Mesendoderm (in vitro differentiated cells): ENCODE measurements around the gene PALM.

Experiments used
- DNase-seq: peaks from one replicate; pipeline ENCODE4 v3.0.0; 2013
- H2AK5ac ChIP-seq: 2 replicates; pipeline ENCODE4 v1.6.1; 2013; ENCODE audit warnings: low read length, inconsistent platforms
- H2BK120ac ChIP-seq: 2 replicates; pipeline ENCODE4 v1.6.1; 2013; ENCODE audit warnings: low read depth, mild to moderate bottlenecking, low read length, moderate library complexity, mixed read lengths
- H2BK15ac ChIP-seq: replicated peaks from 2 replicates; pipeline ENCODE4 v1.6.1; 2013; ENCODE audit warnings: low read depth, mild to moderate bottlenecking, moderate library complexity
- H2BK5ac ChIP-seq: 2 replicates; pipeline ENCODE4 v1.6.1; 2013; ENCODE audit warnings: low read length, inconsistent platforms
- H3K18ac ChIP-seq: 2 replicates; pipeline ENCODE4 v1.6.1; 2013; ENCODE audit warnings: mild to moderate bottlenecking, low read length, mixed read lengths
- H3K23ac ChIP-seq: one replicate; pipeline ENCODE4 v1.6.1; 2013; ENCODE audit warnings: low read length
- H3K27ac ChIP-seq: 2 replicates; pipeline ENCODE4 v1.5.1; 2013; ENCODE audit warnings: low read depth, mild to moderate bottlenecking, inconsistent platforms, low read length, moderate library complexity
- H3K27me3 ChIP-seq: 2 replicates; pipeline ENCODE4 v1.6.1; 2013; ENCODE audit warnings: low read length, control low read depth, mild to moderate bottlenecking, inconsistent platforms; ENCODE audit not compliant: insufficient read depth, poor library complexity
- H3K36me3 ChIP-seq: 2 replicates; pipeline ENCODE4 v1.6.1; 2013; ENCODE audit warnings: low read length, inconsistent platforms; ENCODE audit not compliant: control insufficient read depth, insufficient read depth
- H3K4ac ChIP-seq: one replicate; pipeline ENCODE4 v1.6.1; 2013; ENCODE audit warnings: low read depth, mild to moderate bottlenecking, low read length, moderate library complexity
- H3K4me1 ChIP-seq: 2 replicates; pipeline ENCODE4 v1.6.1; 2013; ENCODE audit warnings: low read depth, low read length, inconsistent platforms; ENCODE audit not compliant: control insufficient read depth
- H3K4me2 ChIP-seq: 2 replicates; pipeline ENCODE4 v1.6.1; 2013; ENCODE audit warnings: low read length
- H3K4me3 ChIP-seq: 2 replicates; pipeline ENCODE4 v1.5.1; 2013; ENCODE audit warnings: mild to moderate bottlenecking, low read length
- H3K56ac ChIP-seq: one replicate; pipeline ENCODE4 v1.6.1; 2013; ENCODE audit warnings: low read length
- H3K79me1 ChIP-seq: 2 replicates; pipeline ENCODE4 v1.6.1; 2013; ENCODE audit warnings: low read length, inconsistent platforms
- H3K79me2 ChIP-seq: 2 replicates; pipeline ENCODE4 v1.6.1; 2013; ENCODE audit warnings: mild to moderate bottlenecking, low read length; ENCODE audit not compliant: control insufficient read depth, insufficient read depth
- H3K9ac ChIP-seq: 2 replicates; pipeline ENCODE4 v1.6.1; 2013; ENCODE audit warnings: low read length, inconsistent platforms
- H4K5ac ChIP-seq: one replicate; pipeline ENCODE4 v1.6.1; 2013; ENCODE audit warnings: low read length
- H4K8ac ChIP-seq: one replicate; pipeline ENCODE4 v1.6.1; 2013; ENCODE audit warnings: low read depth, mild to moderate bottlenecking, control low read depth, low read length, moderate library complexity
- WGBS: extraction: QIAGEN DNeasy Blood & Tissue Kit; methylation state at CpG from one replicate; pipeline ENCODE4 v1.1.7; 2013; ENCODE audit warnings: low lambda C conversion rate, missing lambda C conversion rate; ENCODE audit not compliant: insufficient coverage; ENCODE audit errors: extremely low coverage; 5-methylcytosine and 5-hydroxymethylcytosine counted together

PALM gene

DNA sequence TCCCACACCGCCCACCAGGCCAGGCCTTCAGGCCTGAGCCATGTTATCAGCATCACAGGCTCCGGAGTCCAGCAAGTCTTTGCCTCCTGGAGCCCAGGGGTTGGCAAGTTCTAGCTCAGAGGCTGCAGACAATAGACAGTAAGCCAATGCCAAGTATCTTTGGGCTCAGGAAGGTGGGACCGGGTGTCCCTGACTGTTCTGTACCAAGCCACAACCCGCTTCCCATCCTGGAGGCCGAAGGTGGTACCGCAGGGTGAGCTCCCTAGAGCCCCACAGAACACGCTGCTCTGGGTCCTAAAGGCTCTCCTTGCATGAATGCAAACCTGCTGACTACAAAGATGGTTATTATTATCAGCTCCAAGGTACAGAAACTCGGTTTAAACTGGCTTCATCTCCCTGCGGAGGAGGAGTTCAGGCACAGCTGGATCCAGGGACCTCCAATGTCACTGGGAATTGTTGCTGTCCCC, 38.1 kb upstream of the PALM start:
- no peak overlapping the region for H3K56ac ChIP-seq
- no peak overlapping the region for H2AK5ac ChIP-seq
- no peak overlapping the region for H3K18ac ChIP-seq
- H3K79me2 ChIP-seq: no peaks in the 10 kb centered on the region
- H3K27me3 ChIP-seq: no peaks in the 10 kb centered on the region
- H3K36me3 ChIP-seq: no peaks in the 10 kb centered on the region
- no peak overlapping the region for H2BK120ac ChIP-seq
- H3K4ac ChIP-seq: no peak overlapping the region
- peak; percentile 48 for DNase-seq
- H3K27ac ChIP-seq: no peak overlapping the region
- no peaks in the 10 kb centered on the region for H3K4me1 ChIP-seq
- WGBS: no CpG with 5 or more reads among the region's 9 CpGs
- H3K4me3 ChIP-seq: no peak overlapping the region
- no peak overlapping the region for H2BK5ac ChIP-seq
- H3K9ac ChIP-seq: no peak overlapping the region
- H3K79me1 ChIP-seq: no peaks in the 10 kb centered on the region
- H3K23ac ChIP-seq: no peak overlapping the region
- no peak overlapping the region for H4K5ac ChIP-seq
- H2BK15ac ChIP-seq: no peak overlapping the region
- no peak overlapping the region for H4K8ac ChIP-seq
- H3K4me2 ChIP-seq: no peak overlapping the region

DNA sequence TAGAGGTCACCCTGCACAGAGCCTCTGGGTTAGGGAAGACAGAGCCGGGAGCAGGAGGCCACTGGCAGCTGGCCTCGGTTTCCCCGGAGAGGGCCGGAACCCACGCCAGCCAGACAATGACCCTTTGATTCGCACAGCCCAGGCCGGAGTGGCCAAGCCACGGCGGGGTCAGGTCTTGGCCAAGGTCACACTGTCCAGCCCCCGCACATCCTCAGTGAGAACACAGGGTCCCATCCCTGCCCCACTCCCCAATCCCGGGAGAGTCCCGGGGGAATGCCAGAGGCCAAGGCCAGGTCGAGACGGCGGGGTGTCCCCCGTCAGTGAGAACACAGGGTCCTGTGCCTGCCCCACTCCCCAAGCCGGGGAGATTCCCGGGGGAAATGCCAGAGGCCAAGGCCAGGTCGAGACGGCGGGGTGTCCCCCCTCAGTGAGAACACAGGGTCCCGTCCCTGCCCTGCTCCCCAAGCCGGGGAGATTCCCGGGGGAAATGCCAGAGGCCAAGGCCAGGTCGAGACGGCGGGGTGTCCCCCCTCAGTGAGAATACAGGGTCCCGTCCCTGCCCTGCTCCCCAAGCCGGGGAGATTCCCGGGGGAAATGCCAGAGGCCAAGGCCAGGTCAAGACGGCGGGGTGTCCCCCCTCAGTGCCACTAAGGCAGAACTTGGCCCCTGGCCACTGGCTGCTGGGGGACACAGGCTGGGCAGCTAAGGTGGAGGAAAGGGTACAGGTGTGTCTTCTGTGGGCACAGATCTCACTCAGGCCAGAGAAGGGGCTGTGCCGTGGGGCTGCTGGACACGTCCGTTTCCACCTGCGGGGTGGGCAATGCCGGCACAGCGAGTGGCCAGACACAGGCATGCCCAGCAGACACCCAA, 34.2 kb upstream of the PALM start:
- Histone ChIP-seq H2AK5ac (no peak overlapping the region), H3K56ac (no peak overlapping the region), H3K27me3 (peaks cover 4% of the 10 kb centered on the region), H3K9ac (no peak overlapping the region), H3K23ac (no peak overlapping the region), H2BK15ac (no peak overlapping the region), H3K27ac (no peak overlapping the region), H2BK5ac (no peak overlapping the region), H3K4ac (no peak overlapping the region), H4K5ac (no peak overlapping the region), H4K8ac (no peak overlapping the region), H3K4me2 (no peak overlapping the region), H2BK120ac (no peak overlapping the region), H3K4me3 (no peak overlapping the region), H3K36me3 (no peaks in the 10 kb centered on the region), H3K18ac (no peak overlapping the region), H3K79me1 (no peaks in the 10 kb centered on the region), H3K4me1 (no peaks in the 10 kb centered on the region), H3K79me2 (no peaks in the 10 kb centered on the region)
- no CpG with 5 or more reads among the region's 38 CpGs for WGBS
- no peak for DNase-seq

DNA sequence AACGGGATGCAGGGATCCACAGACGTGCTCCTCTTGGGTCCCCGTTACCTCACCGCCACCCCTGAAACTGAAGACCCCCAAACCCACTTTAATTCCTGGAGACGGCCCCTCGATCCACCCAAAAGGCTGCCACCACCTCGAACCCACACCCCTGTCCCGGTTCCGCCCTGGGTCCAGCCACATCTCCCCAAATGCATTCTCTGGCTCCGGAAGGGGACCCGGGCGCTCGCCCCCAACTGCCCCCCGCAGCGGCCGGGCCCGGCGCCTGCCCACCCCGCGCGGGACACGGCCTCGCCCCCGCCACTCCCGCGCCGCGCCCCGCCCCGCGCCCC, 32.8 kb upstream of the PALM start:
- Histone ChIP-seq H3K27ac (no peak overlapping the region), H4K5ac (no peak overlapping the region), H2BK120ac (no peak overlapping the region), H2BK15ac (no peak overlapping the region), H3K18ac (no peak overlapping the region), H3K36me3 (no peaks in the 10 kb centered on the region), H2AK5ac (no peak overlapping the region), H3K79me2 (no peaks in the 10 kb centered on the region), H3K27me3 (peaks cover 4% of the 10 kb centered on the region), H3K9ac (no peak overlapping the region), H3K4me3 (no peak overlapping the region), H3K4me1 (no peaks in the 10 kb centered on the region), H3K79me1 (no peaks in the 10 kb centered on the region), H3K4me2 (no peak overlapping the region), H2BK5ac (no peak overlapping the region), H3K23ac (no peak overlapping the region), H4K8ac (no peak overlapping the region), H3K56ac (no peak overlapping the region), H3K4ac (no peak overlapping the region)
- no CpG with 5 or more reads among the region's 31 CpGs for WGBS
- DNase-seq: no peak

DNA sequence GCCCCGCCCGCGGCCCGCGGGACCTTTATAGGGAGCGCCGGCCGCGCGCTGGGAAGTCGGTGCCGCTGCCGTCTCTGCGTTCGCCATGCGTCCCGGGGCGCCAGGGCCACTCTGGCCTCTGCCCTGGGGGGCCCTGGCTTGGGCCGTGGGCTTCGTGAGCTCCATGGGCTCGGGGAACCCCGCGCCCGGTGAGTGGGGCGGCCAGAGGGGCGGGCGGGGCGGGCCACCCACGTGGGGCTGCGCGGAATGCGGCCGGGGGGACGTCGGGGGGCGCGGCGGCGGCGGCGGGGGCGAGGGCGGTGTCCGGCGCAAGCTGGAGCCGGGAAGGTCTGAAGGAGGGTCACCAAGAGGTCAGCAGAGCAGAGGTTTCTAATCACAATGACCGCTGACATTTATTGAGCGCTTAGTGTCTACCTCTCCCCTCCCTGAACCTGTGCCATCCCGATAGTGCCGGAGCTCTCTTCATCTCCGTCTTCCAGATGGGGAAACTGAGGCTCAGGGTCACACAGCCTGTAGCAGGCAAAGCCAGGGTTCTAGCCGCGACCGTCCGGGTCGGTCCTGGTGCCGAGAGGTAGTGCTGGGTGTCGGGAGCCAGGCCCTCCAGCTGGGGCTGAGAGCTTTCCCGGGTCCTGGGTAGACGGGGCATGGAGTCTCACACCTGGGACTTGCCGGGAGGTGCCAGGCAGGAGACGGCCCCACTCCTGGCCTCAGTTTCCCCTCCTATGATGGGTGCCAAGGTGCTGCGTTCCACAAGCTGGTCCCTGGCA, 32.2 kb upstream of the PALM start, which contains the start of gene FSTL3:
FSTL3 (plus strand) TSS at position 54 of the 767 bp plus-strand sequence; CDS start at position 86, 32 bp downstream.
- H3K79me2 ChIP-seq: no peaks in the 10 kb centered on the region
- H3K4ac ChIP-seq: no peak within 1 kb of the TSS
- H3K9ac ChIP-seq: no peak within 1 kb of the TSS
- no peak within 1 kb of the TSS for H2AK5ac ChIP-seq
- no peak within 1 kb of the TSS for H3K4me2 ChIP-seq
- H3K27ac ChIP-seq: no peak within 1 kb of the TSS
- H3K79me1 ChIP-seq: no peaks in the 10 kb centered on the region
- no peak within 1 kb of the TSS for H3K4me3 ChIP-seq
- H4K8ac ChIP-seq: no peak within 1 kb of the TSS
- no peak within 1 kb of the TSS for H2BK15ac ChIP-seq
- no peak within 1 kb of the TSS for H4K5ac ChIP-seq
- no peak for DNase-seq
- WGBS: no CpG with 5 or more reads among the region's 63 CpGs
- H3K27me3 ChIP-seq: peaks cover 4% of the 10 kb centered on the region
- no peaks in the 10 kb centered on the region for H3K36me3 ChIP-seq
- no peak within 1 kb of the TSS for H2BK120ac ChIP-seq
- no peaks in the 10 kb centered on the region for H3K4me1 ChIP-seq
- H3K23ac ChIP-seq: no peak within 1 kb of the TSS
- H2BK5ac ChIP-seq: no peak within 1 kb of the TSS
- H3K18ac ChIP-seq: no peak within 1 kb of the TSS
- H3K56ac ChIP-seq: peak within 1 kb of the TSS; percentile 25

DNA sequence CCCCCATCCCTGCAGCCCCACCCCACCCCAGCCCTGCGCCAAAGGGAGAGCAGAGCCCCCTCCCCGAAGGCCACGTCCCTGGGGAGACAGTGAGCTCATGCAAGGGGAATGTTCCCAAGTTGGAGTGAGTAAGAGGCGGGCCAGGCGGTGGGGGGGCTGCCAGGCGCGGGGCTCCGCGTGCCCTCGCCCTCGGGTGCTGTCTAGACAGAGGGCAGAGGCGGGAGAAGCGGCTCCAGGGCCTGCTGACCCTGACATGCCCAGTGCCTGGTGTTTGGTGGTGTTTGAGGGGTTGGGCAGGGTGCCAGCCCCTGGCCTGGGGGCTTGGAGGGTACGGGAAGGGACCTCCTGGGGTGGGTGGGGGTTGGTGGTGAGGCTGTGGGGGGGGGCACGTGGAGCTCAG, 31.5 kb upstream of the PALM start:
- H4K8ac ChIP-seq: no peak overlapping the region
- no peak overlapping the region for H2BK5ac ChIP-seq
- H2BK15ac ChIP-seq: no peak overlapping the region
- no peak for DNase-seq
- H3K9ac ChIP-seq: no peak overlapping the region
- H2BK120ac ChIP-seq: no peak overlapping the region
- H3K79me1 ChIP-seq: no peaks in the 10 kb centered on the region
- no peaks in the 10 kb centered on the region for H3K79me2 ChIP-seq
- peaks cover 4% of the 10 kb centered on the region for H3K27me3 ChIP-seq
- no peak overlapping the region for H3K23ac ChIP-seq
- no peak overlapping the region for H4K5ac ChIP-seq
- no peak overlapping the region for H2AK5ac ChIP-seq
- H3K4me1 ChIP-seq: no peaks in the 10 kb centered on the region
- H3K4me2 ChIP-seq: no peak overlapping the region
- H3K4me3 ChIP-seq: no peak overlapping the region
- H3K36me3 ChIP-seq: no peaks in the 10 kb centered on the region
- no peak overlapping the region for H3K4ac ChIP-seq
- H3K27ac ChIP-seq: no peak overlapping the region
- no peak overlapping the region for H3K56ac ChIP-seq
- H3K18ac ChIP-seq: no peak overlapping the region
- WGBS: no CpG with 5 or more reads among the region's 15 CpGs
